Measurements from ENCODE around the gene ZNF787. TPM values are rescaled to one million over a fixed set of nuclear protein-coding genes. Genes with fewer than 3 reads are reported as not detected.

ZNF787 gene
- total and polyA plus RNA-seq, 2 of the 8 experiments (the other 6 are each of a cell fraction or from before 2014, with no cell fraction given): 19.7 to 56.0 TPM

DNA sequence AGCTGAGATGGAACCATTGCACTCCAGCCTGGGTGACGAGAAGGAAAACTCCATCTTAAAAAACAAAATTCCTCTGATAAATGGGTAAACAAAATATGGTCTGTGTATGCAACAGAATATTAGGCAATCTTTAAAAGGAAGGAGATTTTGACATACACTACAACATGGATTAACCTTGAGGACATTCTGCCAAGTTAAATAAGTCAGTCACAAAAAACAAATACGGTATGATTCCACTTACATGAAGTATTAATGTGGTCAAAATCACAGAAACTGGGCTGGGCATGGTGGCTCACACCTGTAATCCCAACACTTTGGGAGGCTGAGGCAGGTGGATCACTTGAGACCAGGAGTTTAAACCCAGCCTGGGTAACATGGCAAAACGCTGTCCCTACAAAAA is 17.0 kb upstream of the ZNF787 start:
- H3K4ac ChIP-seq (replicated peaks; ENCODE audit: insufficient read length, low read depth, low read length): no peak overlapping the region
- peaks cover 0 to 2% of the 10 kb centered on the region in 2 experiments for H4K20me1 ChIP-seq (replicated peaks in 1 of 2; ENCODE audit: control insufficient read depth in 1 of 2, insufficient read depth in 2 of 2, low read length in 2 of 2)
- no peak overlapping the region for H4K91ac ChIP-seq (replicated peaks; ENCODE audit: insufficient read length, low read length)
- ChIA-PET CTCF (ENCODE audit: partially characterized antibody) (interaction anchor here (0.7 to 7.1 kb wide), 8 partner anchors 9 to 171 kb away, joined by 3 to 35 read pairs (median 3); no protein-coding TSS in a partner anchor), POLR2A (ENCODE audit: partially characterized antibody) (interaction anchor here (0.8 to 3.0 kb wide), 4 partner anchors 10 to 57 kb away, joined by 3 to 8 read pairs (median 4); no protein-coding TSS in a partner anchor)
- no peaks in the 10 kb centered on the region for H3K9me3 ChIP-seq (ENCODE audit: insufficient read depth in 2 of 2, low read depth in 1 of 2, low read length in 1 of 2)
- peaks cover 7 to 20% (median 9%) of the 10 kb centered on the region in 4 experiments for H3K4me1 ChIP-seq (replicated peaks in 1 of 4; ENCODE audit: control insufficient read depth in 3 of 4, insufficient read depth in 4 of 4, low read length in 3 of 4)
- H3K27me3 ChIP-seq (replicated peaks in 1 of 4; ENCODE audit: control insufficient read depth in 3 of 4, extremely low read depth in 1 of 4, insufficient read depth in 3 of 4, low read length in 3 of 4): no peaks in the 10 kb centered on the region
- no peak for TF ChIP-seq HDAC2 (IDR thresholded peaks at IDR 0.05; ENCODE audit: borderline replicate concordance in 1 of 2, low read depth in 2 of 2, low read length in 2 of 2)
- no peak overlapping the region for H2BK5ac ChIP-seq (ENCODE audit: low read depth, low read length)
- H3K18ac ChIP-seq (ENCODE audit: extremely low read depth, low read length): no peak overlapping the region
- no peak overlapping the region for H3K9ac ChIP-seq (replicated peaks in 1 of 4; ENCODE audit: extremely low read depth in 1 of 4, low read depth in 3 of 4, low read length in 3 of 4)
- H3K79me1 ChIP-seq (ENCODE audit: low read depth, low read length): peaks cover 5% of the 10 kb centered on the region; the same call in 1 of the 2 replicates
- FAIRE-seq: no peak
- H3K56ac ChIP-seq (replicated peaks; ENCODE audit: insufficient read length, low read depth, low read length): no peak overlapping the region
- WGBS, 2 experiments (ENCODE audit: extremely low coverage in 1 of 2, insufficient coverage in 1 of 2, insufficient read length in 1 of 2, insufficient replicate concordance in 2 of 2, low coverage in 1 of 2, low lambda C conversion rate in 2 of 2, missing lambda C conversion rate in 1 of 2): 93% methylated on average over 2 of the region's 3 CpGs; no CpG with 5 or more reads in 1 of the 2 experiments
- H3K79me2 ChIP-seq (ENCODE audit: control insufficient read depth in 1 of 2, insufficient read depth in 2 of 2, low read length in 2 of 2): peaks cover 0 to 15% of the 10 kb centered on the region in 2 experiments; a peak in 2 of 4 replicates
- no peak overlapping the region for H4K5ac ChIP-seq (ENCODE audit: insufficient read length, low read depth, low read length)
- H3K14ac ChIP-seq (ENCODE audit: insufficient read length): no peak overlapping the region
- H3K4me2 ChIP-seq (ENCODE audit: insufficient read depth in 1 of 2, low read depth in 2 of 2, low read length in 2 of 2): no peak overlapping the region
- no peak overlapping the region for H2BK12ac ChIP-seq (ENCODE audit: low read depth, low read length)
- no peak overlapping the region for H2BK120ac ChIP-seq (replicated peaks; ENCODE audit: low read depth, low read length)
- H3K23ac ChIP-seq (ENCODE audit: insufficient read length): no peak overlapping the region
- H2AK5ac ChIP-seq (ENCODE audit: low read depth, low read length): no peak overlapping the region
- no peak overlapping the region for H2BK15ac ChIP-seq (ENCODE audit: low read length)
- no peaks in the 10 kb centered on the region for H3K36me3 ChIP-seq (ENCODE audit: control insufficient read depth in 2 of 4, insufficient read depth in 4 of 4, low read length in 3 of 4)
- DNase-seq (ENCODE audit: low read depth in 1 of 2, low spot score in 2 of 2): no peak
- H2AFZ ChIP-seq (ENCODE audit: low read length): no peak overlapping the region
- H4K8ac ChIP-seq (ENCODE audit: extremely low read depth, insufficient read depth, low read length): no peak overlapping the region
- H2BK20ac ChIP-seq (ENCODE audit: low read length): no peak overlapping the region
- H3K27ac ChIP-seq (ENCODE audit: low read depth, low read length): no peak overlapping the region
- peaks cover 10% of the 10 kb centered on the region for H3K23me2 ChIP-seq (ENCODE audit: low read depth, low read length)
- no peak overlapping the region for H3K4me3 ChIP-seq (ENCODE audit: extremely low read depth in 1 of 4, insufficient read depth in 2 of 4, low read depth in 3 of 4, low read length in 4 of 4)

Measured in H1 (cell line).